H9 (cell line): ENCODE results near the gene SORCS2. TPM values are rescaled to one million over a fixed set of nuclear protein-coding genes. Genes with fewer than 3 reads are reported as not detected.
A peak's percentile ranks its signal among the peaks of the same experiment; 100 is the strongest.

Experiments
- DNase-seq: peaks from one replicate; pipeline ENCODE4 v3.0.0-alpha.2; 2017
- H2AFZ ChIP-seq: one replicate; pipeline ENCODE4 v1.6.1; 2013; ENCODE audit warnings: mild to moderate bottlenecking, low read length, control low read depth, moderate library complexity
- H2AK5ac ChIP-seq: 2 replicates; pipeline ENCODE4 v1.6.1; 2013; ENCODE audit warnings: low read length, control low read depth, mixed read lengths; ENCODE audit not compliant: insufficient read length
- H2BK120ac ChIP-seq: one replicate; pipeline ENCODE4 v1.6.1; 2013; ENCODE audit warnings: low read depth, mild to moderate bottlenecking, low read length, control low read depth, inconsistent platforms; ENCODE audit not compliant: poor library complexity, severe bottlenecking
- H2BK12ac ChIP-seq: 2 replicates; pipeline ENCODE4 v1.6.1; 2013; ENCODE audit warnings: low read length, control low read depth, mixed read lengths, low read depth; ENCODE audit not compliant: insufficient read length
- H2BK15ac ChIP-seq: 2 replicates; pipeline ENCODE4 v1.6.1; 2013; ENCODE audit warnings: low read depth, low read length, control low read depth
- H2BK20ac ChIP-seq: one replicate; pipeline ENCODE4 v1.6.1; 2013; ENCODE audit warnings: low read depth, mild to moderate bottlenecking, low read length, control low read depth, inconsistent platforms; ENCODE audit not compliant: poor library complexity, severe bottlenecking
- H2BK5ac ChIP-seq: 2 replicates; pipeline ENCODE4 v1.6.1; 2013; ENCODE audit warnings: low read length, control low read depth, mixed read lengths; ENCODE audit not compliant: insufficient read length
- H3K14ac ChIP-seq: 2 replicates; pipeline ENCODE4 v1.6.1; 2013; ENCODE audit warnings: low read length, control low read depth; ENCODE audit not compliant: insufficient read depth
- H3K18ac ChIP-seq: 2 replicates; pipeline ENCODE4 v1.6.1; 2013; ENCODE audit warnings: low read depth, mild to moderate bottlenecking, mixed read lengths, low read length, control low read depth; ENCODE audit not compliant: insufficient read length
- H3K23ac ChIP-seq: 2 replicates; pipeline ENCODE4 v1.6.1; 2013; ENCODE audit warnings: low read length, control low read depth, mixed read lengths, low read depth; ENCODE audit not compliant: insufficient read length
- H3K23me2 ChIP-seq: 2 replicates; pipeline ENCODE4 v1.6.1; 2013; ENCODE audit warnings: low read depth, mild to moderate bottlenecking, mixed read lengths, low read length, control low read depth; ENCODE audit not compliant: insufficient read length, poor library complexity, severe bottlenecking
- H3K27ac ChIP-seq: 2 replicates; pipeline ENCODE4 v1.5.1; 2013; ENCODE audit warnings: low read length, control low read depth, mixed read lengths, low read depth; ENCODE audit not compliant: insufficient read length
- H3K27me3 ChIP-seq: 2 replicates; pipeline ENCODE4 v1.6.1; 2013; ENCODE audit warnings: low read length, control low read depth, inconsistent platforms; ENCODE audit not compliant: insufficient read depth
- H3K4ac ChIP-seq: 2 replicates; pipeline ENCODE4 v1.6.1; 2013; ENCODE audit warnings: low read depth, mild to moderate bottlenecking, control low read depth, inconsistent platforms, low read length, moderate library complexity
- H3K4me1 ChIP-seq: 2 replicates; pipeline ENCODE4 v1.6.1; 2013; ENCODE audit warnings: low read length, control low read depth, inconsistent platforms; ENCODE audit not compliant: insufficient read depth
- H3K4me2 ChIP-seq: 2 replicates; pipeline ENCODE4 v1.6.1; 2013; ENCODE audit warnings: low read length, control low read depth, mixed read lengths; ENCODE audit not compliant: insufficient read length, insufficient read depth
- H3K56ac ChIP-seq: 2 replicates; pipeline ENCODE4 v1.6.1; 2013; ENCODE audit warnings: low read depth, mild to moderate bottlenecking, mixed read lengths, low read length, control low read depth; ENCODE audit not compliant: insufficient read length
- H3K79me1 ChIP-seq: 2 replicates; pipeline ENCODE4 v1.6.1; 2013; ENCODE audit warnings: low read depth, mild to moderate bottlenecking, moderate library complexity, low read length, control low read depth, inconsistent platforms; ENCODE audit not compliant: insufficient read depth, poor library complexity, severe bottlenecking
- H3K79me2 ChIP-seq: 2 replicates; pipeline ENCODE4 v1.6.1; 2013; ENCODE audit warnings: low read length, control low read depth, inconsistent platforms; ENCODE audit not compliant: insufficient read depth
- H3K9ac ChIP-seq: 2 replicates; pipeline ENCODE4 v1.6.1; 2013; ENCODE audit warnings: low read length, control low read depth, mixed read lengths; ENCODE audit not compliant: insufficient read length; ENCODE audit errors: extremely low read depth
- H3K9me3 ChIP-seq: one replicate; pipeline ENCODE4 v1.6.1; 2013; ENCODE audit warnings: low read depth, low read length, inconsistent platforms; ENCODE audit not compliant: control insufficient read depth
- H3T11ph ChIP-seq: one replicate; pipeline ENCODE4 v1.6.1; 2013; ENCODE audit warnings: mild to moderate bottlenecking, low read length, control low read depth, inconsistent platforms
- H4K20me1 ChIP-seq: one replicate; pipeline ENCODE4 v1.6.1; 2013; ENCODE audit not compliant: control insufficient read depth, insufficient read length, insufficient read depth
- H4K5ac ChIP-seq: 2 replicates; pipeline ENCODE4 v1.6.1; 2013; ENCODE audit warnings: low read depth, mild to moderate bottlenecking, mixed read lengths, low read length, control low read depth; ENCODE audit not compliant: insufficient read length
- H4K8ac ChIP-seq: replicated peaks from 2 replicates; pipeline ENCODE4 v1.6.1; 2013; ENCODE audit warnings: low read length, control low read depth, mixed read lengths, low read depth; ENCODE audit not compliant: insufficient read length
- H4K91ac ChIP-seq: 2 replicates; pipeline ENCODE4 v1.6.1; 2013; ENCODE audit warnings: low read depth, mild to moderate bottlenecking, moderate library complexity, mixed read lengths, low read length, control low read depth; ENCODE audit not compliant: insufficient read length
- H3K27ac Mint-ChIP-seq, 3 experiments: 2 replicates in 2 of 3; 3 replicates in 1 of 3; pipeline ENCODE4 v1.8.0; 2020 to 2021; ENCODE audit warnings: mixed read lengths in 3 of 3, mild to moderate bottlenecking in 1 of 3, moderate library complexity in 1 of 3
- H3K27me3 Mint-ChIP-seq: 2 replicates; pipeline ENCODE4 v1.8.0; 2021; ENCODE audit warnings: low read depth, mild to moderate bottlenecking, moderate library complexity, mixed read lengths
- H3K36me3 Mint-ChIP-seq, 3 experiments: 2 replicates in 2 of 3; 3 replicates in 1 of 3; pipeline ENCODE4 v1.8.0; 2020 to 2021; ENCODE audit warnings: low read depth in 3 of 3, mixed read lengths in 3 of 3; ENCODE audit not compliant: insufficient read depth in 1 of 3
- H3K4me1 Mint-ChIP-seq, 2 experiments: 2 replicates each; pipeline ENCODE4 v1.8.0; 2020; ENCODE audit warnings: mixed read lengths in 2 of 2
- H3K4me3 Mint-ChIP-seq, 2 experiments: 2 replicates in 1 of 2; 3 replicates in 1 of 2; pipeline ENCODE4 v1.8.0; 2020 to 2021; ENCODE audit warnings: mild to moderate bottlenecking in 2 of 2, mixed read lengths in 2 of 2, moderate library complexity in 1 of 2
- H3K9me3 Mint-ChIP-seq, 2 experiments: 2 replicates in 1 of 2; 3 replicates in 1 of 2; pipeline ENCODE4 v1.8.0; 2020; ENCODE audit warnings: mild to moderate bottlenecking in 2 of 2, mixed read lengths in 2 of 2, moderate library complexity in 1 of 2
- WGBS: extraction: QIAGEN DNeasy Blood & Tissue Kit; methylation state at CpG from one replicate; pipeline ENCODE4 v1.1.7; 2013; ENCODE audit warnings: missing lambda C conversion rate, low lambda C conversion rate, mixed read lengths; ENCODE audit not compliant: insufficient read length; ENCODE audit errors: extremely low coverage; 5-methylcytosine and 5-hydroxymethylcytosine counted together
- total RNA-seq: library from RNA; stranded (reverse); gene quantifications from 2 replicates; pipeline ENCODE4 v1.2.1, GENCODE V29; 2021
- TF ChIP-seq, protein P1 (sequence below): fragments of 200-600 bp; sonication (generic); conservative IDR thresholded peaks from 3 replicates; pipeline ENCODE4 v1.8.0; 2021; ENCODE audit warnings: antibody characterized with exemption, mild to moderate bottlenecking

The SORCS2 gene
- total RNA-seq, 1 experiment from 2014 or later: 0.57 TPM

DNA sequence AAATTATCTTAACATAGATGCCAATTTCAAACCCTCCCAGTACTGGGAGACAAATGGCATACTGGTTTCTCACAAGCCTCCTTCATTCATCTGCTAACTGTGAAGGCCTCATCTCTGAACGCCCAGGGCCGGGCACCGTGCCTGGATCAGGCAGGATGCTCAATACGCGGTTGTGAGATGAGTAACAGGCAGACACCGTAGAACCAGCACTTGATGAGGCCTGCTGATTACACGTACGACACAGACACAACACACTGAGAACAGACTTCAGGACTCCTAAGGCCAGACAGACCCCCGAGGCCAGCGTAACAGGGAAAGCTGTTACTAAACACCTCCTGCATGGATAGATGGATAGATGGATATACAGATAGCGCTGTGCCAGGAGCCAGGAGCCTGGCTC, 592.7 kb downstream of the SORCS2 start:
- Histone ChIP-seq H3K4me1 (no peaks in the 10 kb centered on the region), H3K23me2 (no peaks in the 10 kb centered on the region), H4K5ac (no peak overlapping the region), H3K23ac (no peak overlapping the region), H2BK120ac (no peak overlapping the region), H3K4me2 (no peak overlapping the region), H3K56ac (no peak overlapping the region), H2BK15ac (no peak overlapping the region), H4K8ac (no peak overlapping the region), H3K9me3 (no peaks in the 10 kb centered on the region), H4K91ac (no peak overlapping the region), H2AK5ac (no peak overlapping the region), H4K20me1 (no peaks in the 10 kb centered on the region), H3K79me2 (no peaks in the 10 kb centered on the region), H2BK20ac (no peak overlapping the region), H3K27ac (no peak overlapping the region), H2BK5ac (no peak overlapping the region), H3K18ac (no peak overlapping the region), H3K79me1 (no peaks in the 10 kb centered on the region), H3K4ac (no peak overlapping the region), H3K9ac (no peak overlapping the region), H2BK12ac (no peak overlapping the region), H3T11ph (no peak overlapping the region), H3K27me3 (no peaks in the 10 kb centered on the region), H3K14ac (no peak overlapping the region), H2AFZ (no peak overlapping the region)
- no peaks in the 10 kb centered on the region for H3K9me3 Mint-ChIP-seq
- H3K4me3 Mint-ChIP-seq: no peak overlapping the region
- DNase-seq: no peak
- no peaks in the 10 kb centered on the region; a peak in 1 of 4 replicates for H3K4me1 Mint-ChIP-seq
- TF ChIP-seq, protein P1, sequence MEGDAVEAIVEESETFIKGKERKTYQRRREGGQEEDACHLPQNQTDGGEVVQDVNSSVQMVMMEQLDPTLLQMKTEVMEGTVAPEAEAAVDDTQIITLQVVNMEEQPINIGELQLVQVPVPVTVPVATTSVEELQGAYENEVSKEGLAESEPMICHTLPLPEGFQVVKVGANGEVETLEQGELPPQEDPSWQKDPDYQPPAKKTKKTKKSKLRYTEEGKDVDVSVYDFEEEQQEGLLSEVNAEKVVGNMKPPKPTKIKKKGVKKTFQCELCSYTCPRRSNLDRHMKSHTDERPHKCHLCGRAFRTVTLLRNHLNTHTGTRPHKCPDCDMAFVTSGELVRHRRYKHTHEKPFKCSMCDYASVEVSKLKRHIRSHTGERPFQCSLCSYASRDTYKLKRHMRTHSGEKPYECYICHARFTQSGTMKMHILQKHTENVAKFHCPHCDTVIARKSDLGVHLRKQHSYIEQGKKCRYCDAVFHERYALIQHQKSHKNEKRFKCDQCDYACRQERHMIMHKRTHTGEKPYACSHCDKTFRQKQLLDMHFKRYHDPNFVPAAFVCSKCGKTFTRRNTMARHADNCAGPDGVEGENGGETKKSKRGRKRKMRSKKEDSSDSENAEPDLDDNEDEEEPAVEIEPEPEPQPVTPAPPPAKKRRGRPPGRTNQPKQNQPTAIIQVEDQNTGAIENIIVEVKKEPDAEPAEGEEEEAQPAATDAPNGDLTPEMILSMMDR: no peak
- no peaks in the 10 kb centered on the region for H3K27me3 Mint-ChIP-seq
- peaks cover 6 to 17% (median 13%) of the 10 kb centered on the region in 3 experiments; a peak in 5 of 7 replicates for H3K36me3 Mint-ChIP-seq
- no CpG with 5 or more reads among the region's 11 CpGs for WGBS
- peak overlapping the region in 1 of 3 experiments; percentile 57; a peak in 1 of 7 replicates for H3K27ac Mint-ChIP-seq
